ENCODE data around the gene CFI. TPM values are rescaled to one million over a fixed set of nuclear protein-coding genes. Genes with fewer than 3 reads are reported as not detected.
"Not testable (repeated sequence)": the region's sequence is repeated elsewhere in the genome, so short reads cannot be mapped to it uniquely, and the experiment has no call there.

CFI gene
- total and polyA plus RNA-seq, 2 donors from 2014 or later: 191 to 248 TPM

DNA sequence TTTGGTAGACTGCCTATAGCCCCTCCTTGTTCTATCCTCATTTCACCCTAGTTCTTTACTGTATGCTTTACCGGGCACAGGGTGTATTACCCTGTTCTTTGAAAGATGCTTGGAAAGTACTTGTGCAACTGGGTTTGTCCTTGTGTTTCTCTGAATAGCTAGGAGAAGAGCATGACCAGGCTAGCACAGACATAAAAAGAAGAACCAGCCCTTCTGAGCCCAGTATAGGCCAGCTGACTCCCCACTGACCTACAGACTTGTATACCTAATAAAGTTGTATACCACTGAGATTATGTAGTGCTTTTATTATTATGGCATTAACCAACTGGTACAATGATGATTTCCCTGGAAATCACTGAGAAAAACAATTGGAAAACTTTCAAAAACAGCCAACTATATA lies 15.0 kb downstream of the CFI start:
- Histone ChIP-seq H3K4me1 (ENCODE audit: control insufficient read depth in 2 of 3, insufficient read depth in 2 of 3, low read depth in 1 of 3, low read length in 3 of 3) (no peaks in the 10 kb centered on the region), H3K36me3 (ENCODE audit: control insufficient read depth in 2 of 3, insufficient read depth in 3 of 3, low read length in 3 of 3) (no peaks in the 10 kb centered on the region), H3K4me3 (ENCODE audit: low read length in 3 of 3) (no peak overlapping the region), H3K9ac (ENCODE audit: low read length in 3 of 3) (no peak overlapping the region), H3K27ac (ENCODE audit: low read depth in 2 of 2, low read length in 2 of 2) (no peak overlapping the region), H3K27me3 (ENCODE audit: control insufficient read depth, insufficient read depth, low read length) (no peaks in the 10 kb centered on the region), H3K9me3 (ENCODE audit: control insufficient read depth in 2 of 3, insufficient read depth in 1 of 3, low read length in 3 of 3) (no peaks in the 10 kb centered on the region)
- intact Hi-C loops (cut with DNase I): no loop called here
- DNase-seq: no peak
- TF ChIP-seq, protein P1, sequence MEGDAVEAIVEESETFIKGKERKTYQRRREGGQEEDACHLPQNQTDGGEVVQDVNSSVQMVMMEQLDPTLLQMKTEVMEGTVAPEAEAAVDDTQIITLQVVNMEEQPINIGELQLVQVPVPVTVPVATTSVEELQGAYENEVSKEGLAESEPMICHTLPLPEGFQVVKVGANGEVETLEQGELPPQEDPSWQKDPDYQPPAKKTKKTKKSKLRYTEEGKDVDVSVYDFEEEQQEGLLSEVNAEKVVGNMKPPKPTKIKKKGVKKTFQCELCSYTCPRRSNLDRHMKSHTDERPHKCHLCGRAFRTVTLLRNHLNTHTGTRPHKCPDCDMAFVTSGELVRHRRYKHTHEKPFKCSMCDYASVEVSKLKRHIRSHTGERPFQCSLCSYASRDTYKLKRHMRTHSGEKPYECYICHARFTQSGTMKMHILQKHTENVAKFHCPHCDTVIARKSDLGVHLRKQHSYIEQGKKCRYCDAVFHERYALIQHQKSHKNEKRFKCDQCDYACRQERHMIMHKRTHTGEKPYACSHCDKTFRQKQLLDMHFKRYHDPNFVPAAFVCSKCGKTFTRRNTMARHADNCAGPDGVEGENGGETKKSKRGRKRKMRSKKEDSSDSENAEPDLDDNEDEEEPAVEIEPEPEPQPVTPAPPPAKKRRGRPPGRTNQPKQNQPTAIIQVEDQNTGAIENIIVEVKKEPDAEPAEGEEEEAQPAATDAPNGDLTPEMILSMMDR (IDR thresholded peaks at IDR 0.05; ENCODE audit: borderline replicate concordance, extremely low read depth, insufficient read depth): no peak
- no peak for FAIRE-seq

DNA sequence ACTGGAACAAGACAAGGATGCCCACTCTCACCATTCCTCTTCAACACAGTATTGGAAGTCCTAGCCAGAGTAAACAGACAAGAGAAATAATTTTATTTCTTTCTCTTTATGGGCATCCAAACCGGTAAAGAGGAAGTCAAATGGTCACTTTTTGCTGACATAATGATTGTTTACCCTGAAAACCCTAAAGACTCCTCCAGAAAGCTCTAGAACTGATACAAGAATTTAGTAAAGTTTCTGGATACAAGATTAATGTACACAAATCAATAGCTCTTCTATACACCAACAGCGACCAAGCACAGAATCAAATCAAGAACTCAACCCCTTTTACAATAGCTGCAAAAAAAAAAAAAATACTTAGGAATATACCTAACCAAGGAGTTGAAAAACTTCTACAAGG lies 19.7 kb downstream of the CFI start:
- intact Hi-C loops (cut with DNase I); H3K27ac ChIP-seq (ENCODE audit: low read depth in 2 of 2, low read length in 2 of 2): not testable (repeated sequence)

DNA sequence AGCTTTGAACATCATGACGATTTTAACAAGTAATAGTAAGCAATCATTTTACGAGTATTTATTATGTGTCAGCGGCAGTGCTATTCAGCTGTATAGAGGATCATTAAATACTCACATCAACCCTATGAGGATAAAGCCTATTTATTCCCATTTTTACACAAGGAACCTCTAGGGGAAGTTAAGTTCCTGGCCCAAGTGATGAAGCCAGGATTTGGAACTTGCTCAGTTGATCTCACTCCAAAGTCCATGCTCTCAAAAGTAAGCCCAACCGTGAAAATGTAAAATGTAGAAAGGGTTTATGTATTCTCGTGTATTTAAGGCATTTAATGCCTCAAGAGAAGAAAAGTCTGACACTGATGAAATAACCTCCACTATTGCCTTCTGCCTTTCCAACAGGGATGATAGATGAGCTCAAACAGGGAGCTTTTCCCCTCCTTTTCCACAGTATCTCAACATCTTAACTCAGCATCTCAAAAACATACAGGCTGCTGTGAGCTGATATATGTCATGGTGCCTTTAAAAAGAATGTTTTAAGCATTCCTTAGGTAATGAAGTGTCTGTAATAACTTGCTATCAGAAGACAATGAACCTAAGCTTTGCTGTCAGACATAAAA lies 36.9 kb downstream of the CFI start:
- no peaks in the 10 kb centered on the region for H3K27me3 ChIP-seq (ENCODE audit: control insufficient read depth, insufficient read depth, low read length)
- H3K4me1 ChIP-seq (ENCODE audit: control insufficient read depth in 2 of 3, insufficient read depth in 2 of 3, low read depth in 1 of 3, low read length in 3 of 3): no peaks in the 10 kb centered on the region
- no peaks in the 10 kb centered on the region for H3K9me3 ChIP-seq (ENCODE audit: control insufficient read depth in 2 of 3, insufficient read depth in 1 of 3, low read length in 3 of 3)
- no peak overlapping the region for H3K4me3 ChIP-seq (ENCODE audit: low read length in 3 of 3)
- peaks cover 0 to 6% (median 0%) of the 10 kb centered on the region in 3 donors for H3K36me3 ChIP-seq (ENCODE audit: control insufficient read depth in 2 of 3, insufficient read depth in 3 of 3, low read length in 3 of 3)
- DNase-seq (no peak), FAIRE-seq (no peak)
- TF ChIP-seq, protein P1 (IDR thresholded peaks at IDR 0.05; ENCODE audit: borderline replicate concordance, extremely low read depth, insufficient read depth): no peak
- intact Hi-C loops (cut with DNase I): no loop called here
- H3K27ac ChIP-seq (ENCODE audit: low read depth in 2 of 2, low read length in 2 of 2): no peak overlapping the region
- no peak overlapping the region for H3K9ac ChIP-seq (ENCODE audit: low read length in 3 of 3)

More for the DNA sequence above, 19.7 kb downstream of the CFI start:
- not testable (repeated sequence) for H3K27me3 ChIP-seq (ENCODE audit: control insufficient read depth, insufficient read depth, low read length); H3K4me1 ChIP-seq (ENCODE audit: control insufficient read depth in 2 of 3, insufficient read depth in 2 of 3, low read depth in 1 of 3, low read length in 3 of 3); DNase-seq; H3K9ac ChIP-seq (ENCODE audit: low read length in 3 of 3); FAIRE-seq; H3K4me3 ChIP-seq (ENCODE audit: low read length in 3 of 3); H3K36me3 ChIP-seq (ENCODE audit: control insufficient read depth in 2 of 3, insufficient read depth in 3 of 3, low read length in 3 of 3); H3K9me3 ChIP-seq (ENCODE audit: control insufficient read depth in 2 of 3, insufficient read depth in 1 of 3, low read length in 3 of 3)

DNA sequence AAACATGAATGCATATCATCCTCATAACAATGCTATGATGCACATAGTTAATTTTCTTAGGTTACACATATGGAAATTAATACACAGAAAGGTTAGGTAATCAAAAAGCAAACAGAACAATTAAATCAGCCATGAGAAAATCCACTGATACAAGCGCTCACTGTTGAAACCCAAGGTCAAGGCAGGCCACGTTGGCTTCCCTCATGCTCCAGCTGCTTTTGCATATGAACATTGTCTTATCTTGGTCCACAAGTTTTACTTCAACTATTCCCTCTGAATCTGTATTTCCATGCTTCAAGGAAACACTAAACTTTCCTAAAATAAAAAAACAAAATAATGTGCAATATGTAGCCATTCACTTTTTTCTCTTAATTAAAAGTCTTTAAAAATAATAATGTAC lies 37.4 kb downstream of the CFI start:
- intact Hi-C loops (cut with DNase I): no loop called here
- H3K27ac ChIP-seq (ENCODE audit: low read depth in 2 of 2, low read length in 2 of 2): no peak overlapping the region

More for the DNA sequence above, 37.4 kb downstream of the CFI start:
- H3K27me3 ChIP-seq (ENCODE audit: control insufficient read depth, insufficient read depth, low read length): no peaks in the 10 kb centered on the region
- DNase-seq: no peak
- H3K4me1 ChIP-seq (ENCODE audit: control insufficient read depth in 2 of 3, insufficient read depth in 2 of 3, low read depth in 1 of 3, low read length in 3 of 3): no peaks in the 10 kb centered on the region
- H3K9ac ChIP-seq (ENCODE audit: low read length in 3 of 3): no peak overlapping the region
- H3K9me3 ChIP-seq (ENCODE audit: control insufficient read depth in 2 of 3, insufficient read depth in 1 of 3, low read length in 3 of 3): no peaks in the 10 kb centered on the region
- TF ChIP-seq, protein P1 (IDR thresholded peaks at IDR 0.05; ENCODE audit: borderline replicate concordance, extremely low read depth, insufficient read depth): no peak
- FAIRE-seq: no peak
- peaks cover 0 to 6% (median 0%) of the 10 kb centered on the region in 3 donors for H3K36me3 ChIP-seq (ENCODE audit: control insufficient read depth in 2 of 3, insufficient read depth in 3 of 3, low read length in 3 of 3)
- no peak overlapping the region for H3K4me3 ChIP-seq (ENCODE audit: low read length in 3 of 3)
